CD4-positive, alpha-beta T cell (primary cell): ENCODE results near the gene MS4A2. TPM values are rescaled to one million over a fixed set of nuclear protein-coding genes. Genes with fewer than 3 reads are reported as not detected.
"Not testable (repeated sequence)": the region's sequence is repeated elsewhere in the genome, so short reads cannot be mapped to it uniquely, and the experiment has no call there.

Experiments
- ATAC-seq: fragments of 200-7000 bp; cut with Tn5 transposase; one replicate; pipeline ENCODE4 v1.10.0; 2022; ENCODE audit warnings: mild to moderate bottlenecking; ENCODE audit not compliant: poor library complexity
- CTCF ChIA-PET: fragments of 350-600 bp; sonication (Branson Sonifier 250); formaldehyde crosslinking; loops from one replicate; lab custom pipeline; 2021; ENCODE audit warnings: antibody characterized with exemption, inconsistent platforms; lab: Charles Lee
- POLR2A ChIA-PET: fragments of 350-600 bp; sonication (Branson Sonifier 250); formaldehyde crosslinking; loops from one replicate; lab custom pipeline; 2021; ENCODE audit warnings: antibody characterized with exemption, inconsistent platforms; lab: Charles Lee
- DNase-seq, 14 experiments: peaks; one replicate each; pipeline ENCODE4 v3.0.0-alpha.2; 2013 to 2020; ENCODE audit warnings: mixed read lengths in 2 of 14
- H3K27ac ChIP-seq, 2 donors: one replicate each; pipeline versions ENCODE4 v1.5.1 to v1.7.0; 2013; ENCODE audit warnings: low read length in 2 of 2, low read depth in 1 of 2, mild to moderate bottlenecking in 1 of 2
- H3K27me3 ChIP-seq, 2 experiments: 1 replicate in 1 of 2; 2 replicates in 1 of 2; pipeline versions ENCODE4 v1.6.1 to v1.7.0; 2013; ENCODE audit warnings: low read length in 2 of 2, control low read depth in 1 of 2, mild to moderate bottlenecking in 1 of 2, moderate library complexity in 1 of 2; ENCODE audit not compliant: insufficient read depth in 2 of 2, control insufficient read depth in 1 of 2
- H3K36me3 ChIP-seq: one replicate; pipeline ENCODE4 v1.6.1; 2013; ENCODE audit warnings: low read length, control low read depth; ENCODE audit not compliant: insufficient read depth
- H3K4me1 ChIP-seq: one replicate; pipeline ENCODE4 v1.6.1; 2013; ENCODE audit warnings: low read length, control low read depth; ENCODE audit not compliant: insufficient read depth
- H3K4me3 ChIP-seq: one replicate; pipeline ENCODE4 v1.5.1; 2013; ENCODE audit warnings: mild to moderate bottlenecking, low read length, moderate library complexity
- H3K9me3 ChIP-seq, 2 experiments: 1 replicate in 1 of 2; 2 replicates in 1 of 2; pipeline versions ENCODE4 v1.6.1 to v1.7.0; 2013; ENCODE audit warnings: low read length in 2 of 2, mild to moderate bottlenecking in 2 of 2, control low read depth in 1 of 2, moderate library complexity in 1 of 2; ENCODE audit not compliant: control insufficient read depth in 1 of 2, insufficient read depth in 1 of 2
- H3K27ac Mint-ChIP-seq: one replicate; pipeline ENCODE4 v1.8.0; 2020; ENCODE audit warnings: mixed read lengths
- H3K27me3 Mint-ChIP-seq: one replicate; pipeline ENCODE4 v1.8.0; 2021; ENCODE audit warnings: mixed read lengths
- H3K36me3 Mint-ChIP-seq: one replicate; pipeline ENCODE4 v1.8.0; 2021; ENCODE audit warnings: low read depth, mixed read lengths
- H3K4me1 Mint-ChIP-seq: one replicate; pipeline ENCODE4 v1.8.0; 2021; ENCODE audit warnings: low read depth, mixed read lengths
- H3K4me3 Mint-ChIP-seq: one replicate; pipeline ENCODE4 v1.8.0; 2020; ENCODE audit warnings: mild to moderate bottlenecking, mixed read lengths
- H3K9me3 Mint-ChIP-seq: one replicate; pipeline ENCODE4 v1.8.0; 2020; ENCODE audit warnings: mixed read lengths
- CTCF ChIP-seq: fragments of 200-600 bp; IDR thresholded peaks from one replicate; pipeline ENCODE4 v1.8.0; 2022; ENCODE audit warnings: antibody characterized with exemption, mild to moderate bottlenecking
- intact Hi-C, 2 experiments: fragments of 100-400 bp; cut with DNase I in 1 of 2; cut with micrococcal nuclease in 1 of 2; formaldehyde crosslinking; loops; one replicate each; pipeline versions ENCODE4 v1.15.1 to v1.9.0; 2023 to 2025; cut with DNase I, micrococcal nuclease
- polyA plus RNA-seq, 2 donors: library from polyadenylated mRNA; unstranded; fragments of 120-200 nt; gene quantifications; one replicate each; pipeline ENCODE4 v1.2.1, GENCODE V29; 2013
- total RNA-seq, 174 experiments: library from RNA in 2 of 174; stranded (reverse) in 2 of 174; gene quantifications; one replicate each; pipeline ENCODE4 v1.2.3 and lab custom pipeline; 2021 to 2026

MS4A2 gene
- total RNA-seq (not detected), total RNA-seq (lab: John Stamatoyannopoulos, UW) (0 to 20.8 (median 0.64) reads per million in 172 experiments)
- 0.05 TPM for polyA plus RNA-seq (2013, experiment 1 of 2)
- polyA plus RNA-seq (2013, experiment 2 of 2): 0.05 TPM

DNA sequence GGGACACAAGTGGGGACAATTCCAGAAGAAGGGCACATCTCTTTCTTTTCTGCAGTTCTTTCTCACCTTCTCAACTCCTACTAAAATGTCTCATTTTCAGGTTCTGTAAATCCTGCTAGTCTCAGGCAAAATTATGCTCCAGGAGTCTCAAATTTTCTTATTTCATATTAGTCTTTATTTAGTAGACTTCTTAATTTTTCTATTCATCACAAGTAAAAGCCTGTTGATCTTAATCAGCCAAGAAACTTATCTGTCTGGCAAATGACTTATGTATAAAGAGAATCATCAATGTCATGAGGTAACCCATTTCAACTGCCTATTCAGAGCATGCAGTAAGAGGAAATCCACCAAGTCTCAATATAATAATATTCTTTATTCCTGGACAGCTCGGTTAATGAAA is at the start of gene MS4A2:
Gene MS4A2 (plus strand): TSS at position 301 of the 400 bp plus-strand sequence. CDS start 102 bp downstream, outside the sequence.
- Histone ChIP-seq H3K9me3 (no peaks in the 10 kb centered on the region), H3K27ac (no peak within 1 kb of the TSS), H3K36me3 (no peaks in the 10 kb centered on the region), H3K27me3 (peaks cover 0 to 20% of the 10 kb centered on the region in 2 experiments), H3K4me3 (no peak within 1 kb of the TSS), H3K4me1 (no peaks in the 10 kb centered on the region)
- H3K36me3 Mint-ChIP-seq: no peaks in the 10 kb centered on the region
- H3K27ac Mint-ChIP-seq: no peak within 1 kb of the TSS
- CTCF ChIA-PET: no interaction called here
- no peak for TF ChIP-seq CTCF
- ATAC-seq (no peak), DNase-seq (no peak)
- intact Hi-C loops: no loop called here
- no peaks in the 10 kb centered on the region for H3K9me3 Mint-ChIP-seq
- H3K27me3 Mint-ChIP-seq: peaks cover 20% of the 10 kb centered on the region
- no peaks in the 10 kb centered on the region for H3K4me1 Mint-ChIP-seq
- no peak within 1 kb of the TSS for H3K4me3 Mint-ChIP-seq
- POLR2A ChIA-PET: interaction anchor here (0.6 kb wide), 1 partner anchor 83 kb away, joined by 3 read pairs; no protein-coding TSS in a partner anchor

GRCh38 chr11:60040109-60040508 is 48.4 kb upstream of the MS4A2 start, which contains the start of gene OOSP2:
Gene OOSP2 (plus strand): TSS chr11:60040409. CDS start chr11:60040460, 51 bp downstream.
- Mint-ChIP-seq H3K27me3 (no peaks in the 10 kb centered on the region), H3K36me3 (no peaks in the 10 kb centered on the region), H3K4me1 (no peaks in the 10 kb centered on the region), H3K27ac (no peak within 1 kb of the TSS), H3K4me3 (no peak within 1 kb of the TSS), H3K9me3 (no peaks in the 10 kb centered on the region)
- H3K27ac ChIP-seq: no peak within 1 kb of the TSS
- H3K4me1 ChIP-seq: no peaks in the 10 kb centered on the region
- H3K27me3 ChIP-seq: peaks cover 0 to under 1% of the 10 kb centered on the region in 2 experiments
- ChIA-PET CTCF (interaction anchor here (1.7 kb wide), 1 partner anchor 10 kb away, joined by 3 read pairs; no protein-coding TSS in a partner anchor), POLR2A (no interaction called here)
- DNase-seq (no peak), ATAC-seq (no peak)
- no peak within 1 kb of the TSS for H3K4me3 ChIP-seq
- no peak for TF ChIP-seq CTCF
- H3K9me3 ChIP-seq: no peaks in the 10 kb centered on the region
- H3K36me3 ChIP-seq: no peaks in the 10 kb centered on the region
- intact Hi-C loops: no loop called here

DNA sequence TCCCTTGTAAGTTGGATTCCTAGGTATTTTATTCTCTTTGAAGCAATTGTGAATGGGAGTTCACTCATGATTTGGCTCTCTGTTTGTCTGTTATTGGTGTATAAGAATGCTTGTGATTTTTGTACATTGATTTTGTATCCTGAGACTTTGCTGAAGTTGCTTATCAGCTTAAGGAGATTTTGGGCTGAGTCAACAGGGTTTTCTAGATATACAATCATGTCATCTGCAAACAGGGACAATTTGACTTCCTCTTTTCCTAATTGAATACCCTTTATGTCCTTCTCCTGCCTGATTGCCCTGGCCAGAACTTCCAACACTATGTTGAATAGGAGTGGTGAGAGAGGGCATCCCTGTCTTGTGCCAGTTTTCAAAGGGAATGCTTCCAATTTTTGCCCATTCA is 38.0 kb upstream of the MS4A2 start:
- H3K9me3 ChIP-seq, H3K4me3 Mint-ChIP-seq, H3K27ac ChIP-seq, H3K4me3 ChIP-seq, H3K36me3 Mint-ChIP-seq, H3K36me3 ChIP-seq, DNase-seq, POLR2A ChIA-PET, H3K27ac Mint-ChIP-seq, CTCF ChIA-PET, H3K4me1 Mint-ChIP-seq, intact Hi-C loops, H3K4me1 ChIP-seq, ATAC-seq, H3K27me3 Mint-ChIP-seq, H3K9me3 Mint-ChIP-seq, H3K27me3 ChIP-seq: not testable (repeated sequence)

- H3K9me3 ChIP-seq, H3K4me1 Mint-ChIP-seq, ATAC-seq, CTCF ChIA-PET, DNase-seq, H3K27me3 ChIP-seq, H3K36me3 Mint-ChIP-seq, H3K27ac Mint-ChIP-seq, H3K4me1 ChIP-seq, H3K27me3 Mint-ChIP-seq, H3K27ac ChIP-seq, POLR2A ChIA-PET, intact Hi-C loops, H3K9me3 Mint-ChIP-seq, H3K4me3 Mint-ChIP-seq, H3K36me3 ChIP-seq, H3K4me3 ChIP-seq: not testable (repeated sequence)
Measured at GRCh38 chr11:60050839-60051238, 37.6 kb upstream of the MS4A2 start.
